A673 (cell line): Measurements from ENCODE around the gene TWNK.

Experiments
- CTCF ChIP-seq: fragments of 300-800, 200-600 bp; sonication (generic); conservative IDR thresholded peaks from 2 replicates; pipeline ENCODE4 v1.5.1; 2017; ENCODE audit warnings: low read depth, mild to moderate bottlenecking, antibody characterized with exemption, low read length, moderate library complexity, mixed read lengths
- EZH2 ChIP-seq: fragments of 200-600 bp; sonication (generic); IDR thresholded peaks from 2 replicates; pipeline ENCODE4 v1.6.1; 2017; ENCODE audit warnings: borderline replicate concordance, low read depth, mild to moderate bottlenecking, mixed read lengths, antibody characterized with exemption, low read length; ENCODE audit not compliant: poor library complexity, severe bottlenecking

GRCh38 chr10:101008823-101009423 is 21.6 kb downstream of the TWNK start:
- TF ChIP-seq CTCF: no peak
- no peak for TF ChIP-seq EZH2
